Measurements from ENCODE around the gene ATP6V1B1. TPM values are rescaled to one million over a fixed set of nuclear protein-coding genes. Genes with fewer than 3 reads are reported as not detected.

The ATP6V1B1 gene
- polyA plus RNA-seq, 3 donors: 52.2 to 78.1 (median 70.7) TPM

GRCh38 chr2:70937866-70938585, 2.3 kb downstream of the ATP6V1B1 start:
- no peak for DNase-seq (ENCODE audit: extremely low read depth in 1 of 11, low read depth in 9 of 11, low spot score in 4 of 11)

DNA sequence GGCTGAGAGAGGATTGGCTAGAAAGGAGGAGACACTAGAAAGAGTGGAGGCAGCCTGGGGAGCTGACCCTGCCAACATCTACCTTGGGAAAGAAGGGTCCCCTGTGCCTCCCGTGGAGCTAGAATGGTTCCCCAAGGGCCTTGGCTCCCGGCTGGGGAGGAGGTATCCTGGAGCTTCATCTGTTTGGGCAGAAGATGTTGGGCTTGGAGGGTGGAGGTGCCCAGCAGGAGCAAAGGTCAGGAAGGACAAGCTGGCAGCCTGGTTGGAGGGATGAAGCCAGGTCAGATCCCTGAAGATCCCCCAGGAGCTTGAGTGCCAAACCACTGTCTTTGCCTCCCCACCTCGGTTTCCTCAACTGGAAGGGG, 2.9 kb downstream of the ATP6V1B1 start:
- no peak for DNase-seq (ENCODE audit: extremely low read depth in 1 of 11, low read depth in 9 of 11, low spot score in 4 of 11)

DNA sequence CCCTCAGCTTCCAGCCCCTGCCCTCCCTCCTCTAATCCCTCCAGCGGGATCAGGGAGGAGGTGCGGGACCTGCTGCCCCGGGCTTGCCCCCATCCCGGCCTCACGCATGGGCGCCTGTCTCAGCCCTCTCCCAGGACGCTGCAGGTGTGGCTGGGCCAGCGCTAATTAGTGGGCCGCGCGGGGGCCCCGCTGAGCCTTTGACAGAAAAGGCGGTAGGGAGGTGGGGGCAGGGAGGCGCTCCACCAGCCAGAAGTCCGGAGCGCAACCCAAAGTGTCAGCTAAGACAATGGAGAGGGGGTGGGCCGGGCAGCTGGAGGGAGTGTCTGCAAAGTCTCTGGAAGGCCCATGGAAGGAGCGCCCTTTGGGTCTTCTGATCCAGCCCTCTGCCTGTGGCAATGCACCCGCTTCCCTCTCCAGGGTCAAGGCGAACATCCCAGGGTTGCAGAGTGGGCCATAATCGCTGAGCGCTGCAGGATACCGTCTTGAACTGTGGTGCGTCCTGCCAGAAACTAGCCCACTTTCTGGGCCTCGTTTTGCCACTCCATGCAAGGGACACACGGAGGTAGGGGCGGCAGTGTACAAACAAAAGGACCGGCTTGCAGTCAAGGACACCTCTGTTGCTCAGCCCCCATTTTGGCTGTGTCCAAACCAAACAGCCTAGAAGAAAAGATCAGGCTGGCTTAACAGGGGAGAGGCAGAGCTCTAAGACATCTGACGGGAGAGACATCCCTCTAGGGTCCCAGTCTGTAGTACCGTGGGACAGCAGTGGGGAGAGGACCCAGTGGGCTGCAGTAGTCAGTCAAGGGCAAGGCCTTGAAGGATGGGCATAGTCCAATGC, 3.5 kb downstream of the ATP6V1B1 start:
- no peak for DNase-seq (ENCODE audit: extremely low read depth in 1 of 11, low read depth in 9 of 11, low spot score in 4 of 11)

DNA sequence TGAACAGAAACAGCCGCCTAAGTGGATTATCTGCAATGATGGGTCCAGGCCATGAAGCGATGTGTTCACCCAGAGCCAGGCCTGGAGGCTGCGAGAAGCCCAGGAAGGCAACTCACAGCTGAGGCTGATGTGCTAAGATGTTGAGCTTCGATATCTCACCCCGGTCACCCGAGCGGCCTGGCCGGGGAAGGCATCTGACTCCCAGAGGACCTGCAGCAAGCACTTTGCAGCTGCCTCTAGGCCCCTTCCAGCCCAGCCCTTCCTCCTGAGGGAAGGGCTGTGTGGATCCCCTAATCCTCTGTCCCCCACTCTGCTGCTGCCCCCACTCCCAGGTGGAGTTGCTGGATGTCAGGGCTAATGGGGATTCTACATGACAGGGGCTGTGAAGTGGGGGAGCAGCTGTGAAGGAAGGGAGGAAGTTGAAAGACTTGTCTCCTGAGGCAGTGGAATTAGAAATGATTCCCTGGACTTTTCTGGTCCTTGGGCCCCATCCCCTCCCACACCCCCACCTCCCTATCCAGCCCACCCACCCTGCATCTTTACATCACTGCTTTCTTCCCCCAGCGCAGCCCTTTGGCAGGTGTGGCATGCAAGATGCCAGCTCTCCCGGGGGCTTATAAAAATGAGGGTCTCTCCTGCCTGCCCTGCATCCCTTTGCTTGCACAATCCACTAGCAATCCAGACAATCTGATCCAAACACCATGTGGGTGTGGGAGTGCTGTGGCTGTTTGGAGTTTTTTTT, 4.3 kb downstream of the ATP6V1B1 start:
- DNase-seq (ENCODE audit: extremely low read depth in 1 of 11, low read depth in 9 of 11, low spot score in 4 of 11): no peak

DNA sequence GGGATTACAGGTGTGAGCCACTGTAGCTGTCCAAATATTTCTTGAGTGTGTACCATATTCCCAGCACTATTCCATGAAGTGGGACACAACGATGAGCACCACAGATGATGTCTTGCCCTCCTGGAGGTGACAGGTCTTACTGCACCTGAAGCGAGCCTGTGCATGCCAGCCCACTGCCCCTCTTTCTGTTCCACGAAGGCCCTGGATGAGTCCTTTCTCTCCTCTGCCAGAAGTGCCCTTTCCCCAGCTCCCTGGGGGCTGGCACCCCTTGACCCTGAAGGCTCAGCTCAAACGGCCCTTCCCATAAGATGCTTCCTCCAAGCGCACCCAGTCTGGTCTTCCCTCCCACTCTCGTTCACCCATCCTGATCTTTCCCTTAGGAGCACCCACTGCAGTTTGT, 5.5 kb downstream of the ATP6V1B1 start:
- no peak for DNase-seq (ENCODE audit: extremely low read depth in 1 of 11, low read depth in 9 of 11, low spot score in 4 of 11)

- DNase-seq (ENCODE audit: extremely low read depth in 1 of 11, low read depth in 9 of 11, low spot score in 4 of 11): no peak
These were observed 6.0 kb downstream of the ATP6V1B1 start for GRCh38 chr2:70941701-70942100.

GRCh38 chr2:70942396-70943204, 6.9 kb downstream of the ATP6V1B1 start:
- no peak for DNase-seq (ENCODE audit: extremely low read depth in 1 of 11, low read depth in 9 of 11, low spot score in 4 of 11)

- no peak for DNase-seq (ENCODE audit: extremely low read depth in 1 of 11, low read depth in 9 of 11, low spot score in 4 of 11)
These were observed 7.6 kb downstream of the ATP6V1B1 start for GRCh38 chr2:70943205-70943871.

DNA sequence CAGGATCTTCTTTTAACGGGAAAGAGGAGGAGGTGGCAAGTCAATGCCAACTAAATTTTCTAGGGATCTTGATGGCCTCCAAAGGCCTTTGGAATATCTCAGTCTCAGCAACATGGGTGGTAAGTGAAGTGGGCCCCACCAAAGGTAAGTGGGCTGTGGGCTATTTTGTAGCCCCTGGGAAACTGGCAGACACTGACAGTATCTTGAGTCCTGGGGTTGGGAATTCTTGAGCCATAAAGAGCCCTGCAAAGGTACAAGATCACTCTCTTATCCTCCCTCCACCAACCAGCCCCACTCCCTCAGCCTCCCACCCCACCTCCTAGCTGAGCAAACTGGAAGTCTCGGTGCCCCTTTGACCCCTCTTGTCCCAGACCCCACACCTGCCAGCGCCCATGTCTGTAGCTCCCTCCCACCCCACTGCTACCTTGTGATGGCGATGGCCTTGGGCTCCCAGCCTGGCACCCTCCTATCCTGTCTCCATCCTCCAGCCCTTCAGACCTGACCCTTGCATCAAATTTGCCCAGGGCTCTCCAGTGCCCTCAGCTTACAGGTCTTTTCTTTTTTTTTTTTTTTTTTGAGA, 8.5 kb downstream of the ATP6V1B1 start:
- no peak for DNase-seq (ENCODE audit: extremely low read depth in 1 of 11, low read depth in 9 of 11, low spot score in 4 of 11)

DNA sequence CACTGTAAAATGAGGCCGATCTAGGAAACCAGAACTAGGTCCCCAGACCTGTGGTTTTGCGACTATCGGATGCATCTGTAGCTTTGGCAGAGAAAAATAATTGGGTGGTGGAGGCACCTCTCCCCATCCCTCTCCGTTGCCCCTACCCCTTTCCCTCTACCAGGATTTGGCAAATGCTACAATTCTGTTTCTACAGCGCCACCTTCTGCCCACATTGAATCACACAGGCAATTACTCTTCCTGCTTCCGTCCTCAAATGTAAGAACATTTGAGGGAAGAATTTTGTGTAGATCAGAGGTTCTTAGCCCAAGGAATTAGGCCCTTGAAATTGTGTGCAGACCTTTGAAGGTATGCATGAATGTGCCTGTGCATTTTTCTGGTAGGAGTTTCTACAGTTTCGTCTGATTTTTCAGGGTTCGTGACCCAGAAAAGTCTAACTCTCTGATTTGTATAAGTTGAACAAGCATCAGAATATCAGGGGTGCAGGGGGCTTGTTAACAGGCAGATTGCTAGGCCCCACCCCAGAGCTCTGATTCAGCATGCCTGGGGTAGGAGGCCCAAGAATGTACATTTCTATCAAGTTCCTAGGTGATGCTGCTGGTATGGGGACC, 11.2 kb downstream of the ATP6V1B1 start:
- DNase-seq (ENCODE audit: extremely low read depth in 1 of 11, low read depth in 9 of 11, low spot score in 4 of 11): peak in 5 of 11 donors; percentile 49 to 65 (median 57)

DNA sequence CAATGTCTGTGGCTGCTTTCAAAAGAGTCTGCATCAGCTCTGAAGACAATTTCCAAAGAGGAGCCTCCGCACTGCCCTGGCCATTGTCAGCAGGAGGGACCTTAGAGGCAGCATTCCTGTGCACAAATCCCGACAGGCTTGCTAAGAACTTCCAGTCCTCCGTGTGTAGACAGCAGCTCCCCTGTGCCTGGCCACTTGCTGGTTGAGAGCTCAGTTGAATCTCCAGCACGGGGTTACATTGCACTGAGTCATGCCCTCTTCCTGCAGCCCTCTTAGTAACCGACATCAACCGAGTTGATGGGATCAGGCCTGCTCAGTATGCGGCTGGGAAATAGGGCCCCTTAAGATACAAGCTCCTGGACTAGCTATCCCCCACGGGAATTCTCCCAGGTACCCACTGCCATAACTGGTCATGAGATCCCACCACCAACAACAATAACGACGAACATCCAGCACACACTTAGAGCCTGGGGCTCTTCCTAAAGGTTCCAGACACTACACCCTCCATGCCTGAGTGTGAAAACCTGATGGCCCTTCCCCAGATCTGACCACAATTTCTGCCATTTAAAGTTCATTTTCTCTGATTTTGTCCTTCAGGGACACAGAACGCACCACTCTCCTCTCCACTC, 12.0 kb downstream of the ATP6V1B1 start:
- DNase-seq (ENCODE audit: extremely low read depth in 1 of 11, low read depth in 9 of 11, low spot score in 4 of 11): no peak

DNA sequence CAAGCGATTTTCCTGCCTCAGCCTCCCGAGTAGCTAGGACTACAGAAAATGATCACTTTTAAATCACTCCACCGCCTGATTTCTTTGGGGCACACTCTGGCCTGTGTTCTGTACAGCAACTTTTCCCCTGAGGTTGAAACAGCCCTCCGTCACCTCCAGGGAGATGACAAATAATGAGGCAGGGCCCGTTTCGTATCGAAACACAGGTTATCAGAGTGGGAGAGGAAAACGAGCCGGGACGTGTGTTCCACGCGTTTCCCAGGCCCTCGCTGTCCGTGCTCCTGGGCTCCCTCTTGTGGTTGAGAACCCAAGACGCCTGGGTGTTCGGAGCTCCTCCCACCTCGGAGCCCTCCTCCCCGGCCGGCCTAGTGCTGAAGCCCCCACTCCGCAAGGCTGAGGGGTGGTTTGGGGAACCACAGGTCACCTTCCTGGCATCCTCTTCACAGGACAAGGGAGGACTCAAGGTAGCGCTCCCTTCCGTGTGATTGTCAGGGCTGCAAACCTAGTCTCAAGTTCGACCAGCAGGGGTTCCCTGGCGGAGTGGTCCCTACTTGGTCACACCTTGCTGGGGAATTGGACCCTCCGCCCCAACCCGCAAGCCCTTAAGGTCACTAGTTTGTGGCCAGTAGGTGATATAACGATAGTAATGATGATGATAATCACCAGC, 12.8 kb downstream of the ATP6V1B1 start:
- DNase-seq (ENCODE audit: extremely low read depth in 1 of 11, low read depth in 9 of 11, low spot score in 4 of 11): peak in 8 of 11 donors; percentile 39 to 83 (median 68)

GRCh38 chr2:70949086-70949485, 13.4 kb downstream of the ATP6V1B1 start:
- DNase-seq (ENCODE audit: extremely low read depth in 1 of 11, low read depth in 9 of 11, low spot score in 4 of 11): no peak

DNA sequence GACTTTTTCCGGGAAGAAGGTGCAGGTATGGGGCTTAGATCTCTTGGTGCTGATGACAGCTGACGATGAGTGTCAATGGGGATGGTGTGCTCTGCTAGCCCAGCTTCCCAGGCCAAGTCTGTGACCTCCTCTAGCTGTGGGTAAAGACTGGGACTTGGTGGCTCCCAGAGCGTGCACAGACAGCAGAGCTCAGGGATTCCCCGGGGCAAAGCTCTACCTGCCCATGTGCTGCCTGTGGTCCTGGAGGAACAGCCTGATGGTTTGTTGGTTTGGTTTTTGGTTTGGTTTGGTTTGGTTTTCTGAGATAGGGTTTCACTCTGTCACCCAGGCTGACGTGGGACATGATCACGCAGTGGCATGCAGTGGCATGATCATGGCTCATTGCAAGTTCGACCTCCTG, 19.2 kb downstream of the ATP6V1B1 start:
- no peak for DNase-seq (ENCODE audit: extremely low read depth in 1 of 11, low read depth in 9 of 11, low spot score in 4 of 11)

- DNase-seq (ENCODE audit: extremely low read depth in 1 of 11, low read depth in 9 of 11, low spot score in 4 of 11): no peak
These were observed 20.4 kb downstream of the ATP6V1B1 start for GRCh38 chr2:70956141-70956540.

DNA sequence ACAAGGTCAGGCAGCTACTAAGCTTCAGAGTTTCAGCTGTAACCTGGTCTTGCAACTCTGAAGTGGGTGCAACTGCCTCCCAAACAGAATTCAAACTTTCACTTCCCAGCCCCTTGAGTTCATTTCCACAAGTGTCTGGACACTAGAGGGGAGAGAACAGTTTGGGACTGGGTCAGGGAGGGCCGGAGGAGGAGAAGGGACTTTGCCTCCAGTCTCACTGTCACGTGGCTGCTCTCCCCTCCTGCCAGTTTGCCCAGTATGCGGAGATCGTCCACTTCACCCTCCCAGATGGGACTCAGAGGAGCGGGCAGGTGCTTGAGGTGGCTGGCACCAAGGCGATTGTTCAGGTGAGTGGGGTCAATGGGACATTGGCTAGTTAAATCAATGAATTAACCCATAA, 22.1 kb downstream of the ATP6V1B1 start:
- DNase-seq (ENCODE audit: extremely low read depth in 1 of 11, low read depth in 9 of 11, low spot score in 4 of 11): no peak

GRCh38 chr2:70958759-70959158, 23.1 kb downstream of the ATP6V1B1 start:
- no peak for DNase-seq (ENCODE audit: extremely low read depth in 1 of 11, low read depth in 9 of 11, low spot score in 4 of 11)
